HepG2 (cell line): ENCODE data around the gene TULP3. TPM values are rescaled to one million over a fixed set of nuclear protein-coding genes. Genes with fewer than 3 reads are reported as not detected.

ENCODE experiments used
- ATAC-seq: fragments of 200-7000 bp; cut with Tn5 transposase; 3 replicates; pipeline ENCODE4 v1.9.1; 2020; ENCODE audit warnings: mild to moderate bottlenecking, moderate library complexity
- BruUV-seq: library from RNA; stranded (reverse); fragments of 400-500 nt; replicated peaks from 2 replicates; lab custom pipeline; 2021; lab: Mats Ljungman, UMichigan
- CTCF ChIA-PET: fragments of 300-600 bp; formaldehyde crosslinking; extraction: SDS; loops from one replicate; lab custom pipeline; 2021; ENCODE audit warnings: low total read pairs, inconsistent platforms, low intra/inter-chr PET ratio; lab: Yijun Ruan, JAX
- POLR2A ChIA-PET: fragments of 350-600 bp; sonication (Branson Sonifier 250); formaldehyde crosslinking; loops from one replicate; lab custom pipeline; 2020; ENCODE audit warnings: antibody characterized with exemption, inconsistent platforms; lab: Yijun Ruan, JAX
- DNase-seq: peaks from one replicate; pipeline ENCODE4 v3.0.0-alpha.2; 2015; ENCODE audit warnings: low spot score
- FAIRE-seq: peaks from 3 replicates; lab custom pipeline; 2011; peaks lifted over from hg19 to GRCh38; lab: Jason Lieb, UNC
- H2AFZ ChIP-seq: one replicate; pipeline ENCODE4 v1.6.1; 2011; ENCODE audit warnings: low read length, inconsistent platforms
- H3K27ac ChIP-seq: fragments of 300-600 bp; 3 replicates; pipeline ENCODE4 v1.8.0; 2011; ENCODE audit warnings: mixed run types, mild to moderate bottlenecking, mixed read lengths, low read length, inconsistent platforms; ENCODE audit not compliant: insufficient read depth; ENCODE audit errors: extremely low read length
- H3K27me3 ChIP-seq, 2 experiments: fragments of 200-600 bp in 1 of 2; 2 replicates in 1 of 2; 3 replicates in 1 of 2; pipeline versions ENCODE4 v1.6.0 to v1.8.0; 2011; ENCODE audit warnings: low read length in 2 of 2, mild to moderate bottlenecking in 2 of 2, moderate library complexity in 2 of 2, inconsistent platforms in 1 of 2; ENCODE audit not compliant: insufficient read depth in 2 of 2, control insufficient read depth in 1 of 2
- H3K36me3 ChIP-seq, 2 experiments: fragments of 200-600 bp in 1 of 2; replicated peaks in 1 of 2; 2 replicates in 1 of 2; 3 replicates in 1 of 2; pipeline versions ENCODE4 v1.5.1 to v1.8.0; 2011; ENCODE audit warnings: low read length in 2 of 2, inconsistent platforms in 1 of 2; ENCODE audit not compliant: insufficient read depth in 2 of 2, control insufficient read depth in 1 of 2
- H3K4me1 ChIP-seq: 2 replicates; pipeline ENCODE4 v1.5.1; 2012; ENCODE audit warnings: low read length, inconsistent platforms; ENCODE audit not compliant: insufficient read depth
- H3K4me2 ChIP-seq: 2 replicates; pipeline ENCODE4 v1.6.0; 2011; ENCODE audit warnings: low read depth, low read length, inconsistent platforms
- H3K4me3 ChIP-seq, 3 experiments: fragments of 200-600 bp in 1 of 3; sonication (generic), shearing (Covaris generic) in 1 of 3; replicated peaks in 1 of 3; 2 replicates each; pipeline ENCODE4 v1.5.1; 2011 to 2016; ENCODE audit warnings: low read length in 3 of 3, inconsistent platforms in 2 of 3, low read depth in 2 of 3, mild to moderate bottlenecking in 2 of 3, control low read depth in 1 of 3, mixed read lengths in 1 of 3; ENCODE audit not compliant: insufficient read depth in 1 of 3
- H3K79me2 ChIP-seq: one replicate; pipeline ENCODE4 v1.6.1; 2011; ENCODE audit warnings: low read length, inconsistent platforms; ENCODE audit not compliant: insufficient read depth
- H3K9ac ChIP-seq: 2 replicates; pipeline ENCODE4 v1.6.0; 2011; ENCODE audit warnings: mild to moderate bottlenecking, low read depth, low read length, inconsistent platforms; ENCODE audit not compliant: insufficient read depth
- H3K9me3 ChIP-seq: 2 replicates; pipeline ENCODE4 v1.5.1; 2012; ENCODE audit warnings: mild to moderate bottlenecking, low read length
- H4K20me1 ChIP-seq: 2 replicates; pipeline ENCODE4 v1.6.0; 2011; ENCODE audit warnings: inconsistent platforms, mild to moderate bottlenecking, low read length, moderate library complexity; ENCODE audit not compliant: insufficient read depth
- GTF3A ChIP-seq: sonication (generic); formaldehyde crosslinking; conservative IDR thresholded peaks from 2 replicates; pipeline ENCODE4 v1.4.0; 2020; ENCODE audit warnings: mild to moderate bottlenecking, missing genetic modification reagents
- MIER3 ChIP-seq: IDR thresholded peaks from 2 replicates; pipeline ENCODE4 v1.6.1; 2016; ENCODE audit warnings: missing compliant biosample characterization, borderline replicate concordance
- NFKB2 ChIP-seq: sonication (generic); formaldehyde crosslinking; IDR thresholded peaks from 2 replicates; pipeline ENCODE4 v1.4.0; 2020; ENCODE audit warnings: missing genetic modification reagents, borderline replicate concordance
- SALL2 ChIP-seq: sonication (generic); formaldehyde crosslinking; IDR thresholded peaks from 2 replicates; pipeline ENCODE4 v1.8.1; 2023; ENCODE audit warnings: mild to moderate bottlenecking, missing genetic modification reagents, inconsistent platforms
- SNAI1 ChIP-seq: sonication (generic); formaldehyde crosslinking; IDR thresholded peaks from 2 replicates; pipeline ENCODE4 v1.5.0; 2020; ENCODE audit warnings: mild to moderate bottlenecking, missing genetic modification reagents, borderline replicate concordance
- SSRP1 ChIP-seq: IDR thresholded peaks from 2 replicates; pipeline ENCODE4 v1.6.1; 2016; ENCODE audit warnings: control low read depth
- TOPORS ChIP-seq: sonication (generic); formaldehyde crosslinking; IDR thresholded peaks from 2 replicates; pipeline ENCODE4 v1.8.0; 2023; ENCODE audit warnings: mild to moderate bottlenecking, missing genetic modification reagents
- ZNF296 ChIP-seq: sonication (generic); formaldehyde crosslinking; conservative IDR thresholded peaks from 2 replicates; pipeline ENCODE4 v1.5.0; 2020; ENCODE audit warnings: mild to moderate bottlenecking, missing genetic modification reagents
- ZNF383 ChIP-seq: sonication (generic); formaldehyde crosslinking; IDR thresholded peaks from 2 replicates; pipeline ENCODE4 v1.4.0; 2020; ENCODE audit warnings: missing genetic modification reagents, mild to moderate bottlenecking, borderline replicate concordance
- ZSCAN9 ChIP-seq: IDR thresholded peaks from 2 replicates; pipeline ENCODE4 v1.6.1; 2016; ENCODE audit warnings: borderline replicate concordance
- WGBS: methylation state at CpG from one replicate; pipeline ENCODE4 v1.1.6; 2017; ENCODE audit warnings: low lambda C conversion rate; 5-methylcytosine and 5-hydroxymethylcytosine counted together
- in situ Hi-C: cut with HindIII; loops from 2 replicates; pipeline ENCODE4 v1.10.0; 2017; ENCODE audit warnings: low pct_unique_long_range_greater_than_20kb; ENCODE audit not compliant: extremely low pct_ligation_motif_present
- intact Hi-C: fragments of 100-400 bp; cut with micrococcal nuclease; formaldehyde crosslinking; loops from one replicate; pipeline ENCODE4 v1.10.0; 2022; ENCODE audit not compliant: unreplicated experiment
- polyA plus RNA-seq, 8 experiments: library from polyadenylated mRNA; depleted of rRNA in 3 of 8; stranded (reverse) in 7 of 8; unstranded in 1 of 8; fragments of >200 nt; fragmentation: Illumina TruSeq in 4 of 8; extraction: Trizol in 4 of 8; gene quantifications; 2 replicates each; pipeline versions ENCODE4 v1.2.1 to v1.2.3, GENCODE V29; 2011 to 2016; ENCODE audit warnings: low read depth in 4 of 8, missing spikeins in 1 of 8, mixed read lengths in 1 of 8; ENCODE audit not compliant: insufficient read depth in 1 of 8
- total RNA-seq, 5 experiments: library from RNA; depleted of rRNA; stranded (reverse); fragments of >200 nt; fragmentation: Illumina TruSeq; extraction: Trizol; gene quantifications; 2 replicates each; pipeline ENCODE4 v1.2.3, GENCODE V29; 2016; ENCODE audit warnings: low read depth in 1 of 5
- TF ChIP-seq, protein P1 (sequence below): fragments of 450-650 bp; IDR thresholded peaks from 2 replicates; pipeline ENCODE4 v1.6.1; 2017; ENCODE audit warnings: mild to moderate bottlenecking
- TF ChIP-seq, protein P2 (sequence below): sonication (generic); formaldehyde crosslinking; conservative IDR thresholded peaks from 2 replicates; pipeline ENCODE4 v1.4.0; 2020; ENCODE audit warnings: missing genetic modification reagents

TULP3 gene
- total and polyA plus RNA-seq, 2 of the 13 experiments (the other 11 are each of a cell fraction or from before 2014, with no cell fraction given) = 11.2 to 13.2 TPM

DNA sequence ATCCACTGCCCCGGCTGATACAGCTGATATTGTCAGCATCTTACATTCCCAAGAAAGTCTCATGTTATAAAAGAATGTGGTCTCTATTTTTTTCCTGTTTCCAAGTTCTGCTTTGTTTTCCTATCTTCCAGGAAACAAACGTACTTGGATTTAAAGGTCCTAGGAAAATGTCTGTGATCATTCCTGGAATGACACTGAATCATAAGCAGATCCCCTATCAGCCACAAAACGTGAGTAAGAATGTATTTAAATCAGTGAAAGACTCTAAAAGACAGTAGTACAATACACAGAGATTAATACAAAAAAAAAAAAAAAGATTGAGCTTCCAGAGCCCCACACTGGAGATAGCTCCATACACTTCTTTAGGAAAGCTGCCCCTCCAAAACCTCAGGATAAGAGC, 46.8 kb downstream of the TULP3 start:
- no peaks in the 10 kb centered on the region for H3K9me3 ChIP-seq
- H3K4me2 ChIP-seq = no peak overlapping the region
- intact Hi-C loops = no loop called here
- TF ChIP-seq ZNF296 (CRISPR knock-in tag) (no peak), TOPORS (CRISPR knock-in tag) (no peak), ZSCAN9 (CRISPR knock-in tag) (no peak), SNAI1 (CRISPR knock-in tag) (no peak), MIER3 (no peak), SALL2 (CRISPR knock-in tag) (no peak), GTF3A (CRISPR knock-in tag) (no peak), NFKB2 (CRISPR knock-in tag) (no peak), ZNF383 (CRISPR knock-in tag) (no peak), SSRP1 (CRISPR knock-in tag) (no peak)
- TF ChIP-seq, protein P1, sequence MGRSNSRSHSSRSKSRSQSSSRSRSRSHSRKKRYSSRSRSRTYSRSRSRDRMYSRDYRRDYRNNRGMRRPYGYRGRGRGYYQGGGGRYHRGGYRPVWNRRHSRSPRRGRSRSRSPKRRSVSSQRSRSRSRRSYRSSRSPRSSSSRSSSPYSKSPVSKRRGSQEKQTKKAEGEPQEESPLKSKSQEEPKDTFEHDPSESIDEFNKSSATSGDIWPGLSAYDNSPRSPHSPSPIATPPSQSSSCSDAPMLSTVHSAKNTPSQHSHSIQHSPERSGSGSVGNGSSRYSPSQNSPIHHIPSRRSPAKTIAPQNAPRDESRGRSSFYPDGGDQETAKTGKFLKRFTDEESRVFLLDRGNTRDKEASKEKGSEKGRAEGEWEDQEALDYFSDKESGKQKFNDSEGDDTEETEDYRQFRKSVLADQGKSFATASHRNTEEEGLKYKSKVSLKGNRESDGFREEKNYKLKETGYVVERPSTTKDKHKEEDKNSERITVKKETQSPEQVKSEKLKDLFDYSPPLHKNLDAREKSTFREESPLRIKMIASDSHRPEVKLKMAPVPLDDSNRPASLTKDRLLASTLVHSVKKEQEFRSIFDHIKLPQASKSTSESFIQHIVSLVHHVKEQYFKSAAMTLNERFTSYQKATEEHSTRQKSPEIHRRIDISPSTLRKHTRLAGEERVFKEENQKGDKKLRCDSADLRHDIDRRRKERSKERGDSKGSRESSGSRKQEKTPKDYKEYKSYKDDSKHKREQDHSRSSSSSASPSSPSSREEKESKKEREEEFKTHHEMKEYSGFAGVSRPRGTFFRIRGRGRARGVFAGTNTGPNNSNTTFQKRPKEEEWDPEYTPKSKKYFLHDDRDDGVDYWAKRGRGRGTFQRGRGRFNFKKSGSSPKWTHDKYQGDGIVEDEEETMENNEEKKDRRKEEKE = no peak
- TF ChIP-seq, protein P2, sequence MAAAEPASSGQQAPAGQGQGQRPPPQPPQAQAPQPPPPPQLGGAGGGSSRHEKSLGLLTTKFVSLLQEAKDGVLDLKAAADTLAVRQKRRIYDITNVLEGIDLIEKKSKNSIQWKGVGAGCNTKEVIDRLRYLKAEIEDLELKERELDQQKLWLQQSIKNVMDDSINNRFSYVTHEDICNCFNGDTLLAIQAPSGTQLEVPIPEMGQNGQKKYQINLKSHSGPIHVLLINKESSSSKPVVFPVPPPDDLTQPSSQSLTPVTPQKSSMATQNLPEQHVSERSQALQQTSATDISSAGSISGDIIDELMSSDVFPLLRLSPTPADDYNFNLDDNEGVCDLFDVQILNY = no peak
- DNase-seq (no peak), ATAC-seq (no peak), FAIRE-seq (no peak)
- H3K9ac ChIP-seq = no peak overlapping the region
- 95% methylated on average over 3 of the region's 3 CpGs for WGBS
- peaks cover 13% of the 10 kb centered on the region for H3K4me1 ChIP-seq
- no peaks in the 10 kb centered on the region for H4K20me1 ChIP-seq
- H3K4me3 ChIP-seq = no peak overlapping the region
- no peaks in the 10 kb centered on the region for H3K27me3 ChIP-seq
- H3K36me3 ChIP-seq = peaks cover 12 to 30% of the 10 kb centered on the region in 2 experiments
- no peak overlapping the region for H3K27ac ChIP-seq
- ChIA-PET POLR2A (no interaction called here), CTCF (no interaction called here)
- BruUV-seq = no TSS peak
- in situ Hi-C loops = no loop called here
- H2AFZ ChIP-seq = no peak overlapping the region
- H3K79me2 ChIP-seq = no peaks in the 10 kb centered on the region
